ENCODE results near the gene SP1.
A peak's percentile ranks its signal among the peaks of the same experiment; 100 is the strongest.
"Not testable (repeated sequence)": the region's sequence is repeated elsewhere in the genome, so short reads cannot be mapped to it uniquely, and the experiment has no call there.

Gene SP1

DNA sequence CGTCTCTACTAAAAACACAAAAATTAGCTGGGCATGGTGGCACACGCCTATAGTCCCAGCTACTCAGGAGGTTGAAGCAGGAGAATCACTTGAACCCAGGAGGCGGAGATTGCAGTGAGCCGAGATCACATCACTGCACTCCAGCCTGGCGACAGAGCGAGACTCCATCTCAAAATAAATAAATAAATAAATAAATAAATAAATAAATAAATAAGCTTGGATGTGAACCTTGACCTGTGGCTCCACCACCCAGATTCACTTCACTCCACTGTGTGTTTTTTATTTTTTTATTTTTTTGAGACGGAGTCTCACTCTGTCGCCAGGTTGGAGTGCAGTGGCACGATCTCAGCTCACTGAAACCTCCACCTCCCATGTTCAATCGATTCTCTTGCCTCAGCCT is 18.3 kb upstream of the SP1 start:
- not testable (repeated sequence) for DNase-seq (ENCODE audit: low read depth)

DNA sequence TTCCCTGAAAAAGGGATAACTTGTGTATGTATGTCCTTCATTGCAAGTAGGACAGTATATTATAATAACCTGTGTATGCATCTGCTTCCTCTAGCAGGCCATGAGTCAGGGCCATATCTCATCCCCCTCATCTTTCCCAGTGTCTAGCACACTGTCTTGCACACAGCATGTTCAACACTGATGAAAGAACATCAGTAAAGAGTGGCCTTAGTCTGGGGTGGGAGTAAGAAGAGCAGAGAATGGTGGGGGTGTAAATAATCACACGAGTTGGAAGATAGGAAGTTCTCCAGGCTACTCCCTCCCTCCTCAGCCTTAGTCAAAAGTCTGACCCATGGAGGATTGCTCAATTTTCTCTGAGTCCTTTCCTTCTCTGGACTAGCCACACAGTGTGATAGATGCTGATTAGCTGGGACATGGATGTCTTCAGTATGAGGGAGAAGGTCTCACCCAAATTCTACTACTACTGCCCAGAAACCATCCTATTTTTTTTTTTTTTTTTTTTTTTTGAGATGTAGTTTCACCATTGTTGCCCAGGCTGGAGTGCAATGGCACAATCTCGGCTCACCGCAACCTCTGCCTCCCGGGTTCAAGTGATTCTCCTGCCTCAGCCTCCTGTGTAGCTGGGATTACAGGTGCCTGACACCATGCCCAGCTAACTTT is 14.6 kb upstream of the SP1 start:
- DNase-seq (ENCODE audit: low read depth), result peak; percentile 65

DNA sequence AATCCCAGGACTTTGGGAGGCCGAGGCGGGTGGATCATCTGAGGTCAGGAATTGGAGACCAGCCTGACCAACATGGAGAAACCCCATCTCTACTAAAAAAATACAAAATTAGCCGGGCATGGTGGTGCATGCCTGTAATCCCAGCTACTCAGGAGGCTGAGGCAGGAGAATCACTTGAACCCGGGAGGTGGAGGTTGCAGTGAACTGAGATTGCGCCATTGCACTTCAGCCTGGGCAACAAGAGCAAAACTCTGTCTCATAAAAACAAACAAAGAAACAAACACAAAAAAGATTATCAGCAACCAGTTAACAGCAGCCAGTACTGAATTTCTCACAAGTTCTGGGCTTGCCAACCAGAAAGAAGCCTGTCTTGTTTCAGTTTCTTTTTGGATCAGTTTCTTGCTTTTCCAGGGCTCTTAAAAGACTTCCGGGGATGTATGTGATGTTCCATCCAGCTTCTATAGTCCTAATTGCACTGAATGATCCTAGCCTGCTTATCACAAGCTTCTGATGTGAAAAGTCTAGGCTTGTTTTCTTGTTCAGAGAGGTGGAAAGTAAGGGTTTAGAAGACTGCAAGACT is 6.3 kb upstream of the SP1 start:
- not testable (repeated sequence) for DNase-seq (ENCODE audit: low read depth)

DNA sequence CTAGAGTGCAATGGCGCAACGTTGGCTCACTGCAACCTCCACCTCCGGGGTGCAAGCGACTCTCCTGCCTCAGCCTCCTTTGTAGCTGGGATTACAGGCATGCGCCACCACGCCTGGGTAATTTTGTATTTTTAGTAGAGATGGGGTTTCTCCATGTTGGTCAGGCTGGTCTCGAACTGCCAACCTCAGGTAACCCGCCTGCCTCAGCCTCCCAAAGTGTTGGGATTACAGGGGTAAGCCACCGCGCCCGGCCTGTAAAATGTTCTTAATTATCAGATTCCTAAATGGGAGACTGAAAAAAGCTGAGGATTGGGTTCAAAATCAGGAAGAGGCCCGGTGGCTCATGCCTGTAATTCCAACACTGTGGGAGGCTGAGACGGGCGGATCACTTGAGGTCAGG is 5.7 kb upstream of the SP1 start:
- DNase-seq (ENCODE audit: low read depth), result not testable (repeated sequence)

DNA sequence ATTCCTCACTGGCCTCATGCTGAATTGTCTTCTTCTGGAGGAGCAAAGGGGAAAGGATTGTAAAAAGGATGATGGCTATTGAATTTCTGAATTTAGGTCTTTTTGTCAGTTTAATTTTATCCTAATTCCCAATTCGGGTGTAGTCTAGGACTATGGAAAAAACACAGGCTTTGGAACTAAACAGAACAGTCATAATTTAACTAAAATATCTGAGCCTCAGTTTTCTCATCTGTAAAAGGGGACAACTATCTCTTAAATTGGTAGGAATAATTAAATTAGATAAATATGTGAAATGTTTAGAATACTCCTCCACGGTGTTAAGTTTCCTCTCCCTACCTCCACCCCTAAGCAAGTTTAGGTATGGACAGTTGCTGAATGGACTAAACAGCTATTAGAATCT is 3.2 kb upstream of the SP1 start:
- DNase-seq (ENCODE audit: low read depth), result no peak

DNA sequence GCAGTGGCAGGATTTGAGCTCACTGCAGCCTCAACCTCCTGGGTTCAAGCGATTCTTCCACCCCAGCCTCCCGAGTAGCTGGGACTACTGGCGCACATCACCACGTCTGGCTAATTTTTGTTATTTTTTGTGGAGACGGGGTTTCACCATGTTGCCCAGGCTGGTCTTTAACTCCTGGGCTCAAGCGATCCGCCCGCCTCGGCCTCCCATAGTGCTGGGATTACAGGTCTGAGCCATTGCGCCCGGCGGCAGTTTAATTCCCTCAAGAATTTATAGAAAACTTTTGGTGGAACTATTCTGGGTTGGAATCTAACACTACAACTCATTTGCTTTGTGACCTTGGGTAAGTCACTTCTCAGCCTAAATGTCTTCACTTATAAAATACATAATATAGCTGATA is 1.8 kb upstream of the SP1 start:
- DNase-seq (ENCODE audit: low read depth), result no peak

DNA sequence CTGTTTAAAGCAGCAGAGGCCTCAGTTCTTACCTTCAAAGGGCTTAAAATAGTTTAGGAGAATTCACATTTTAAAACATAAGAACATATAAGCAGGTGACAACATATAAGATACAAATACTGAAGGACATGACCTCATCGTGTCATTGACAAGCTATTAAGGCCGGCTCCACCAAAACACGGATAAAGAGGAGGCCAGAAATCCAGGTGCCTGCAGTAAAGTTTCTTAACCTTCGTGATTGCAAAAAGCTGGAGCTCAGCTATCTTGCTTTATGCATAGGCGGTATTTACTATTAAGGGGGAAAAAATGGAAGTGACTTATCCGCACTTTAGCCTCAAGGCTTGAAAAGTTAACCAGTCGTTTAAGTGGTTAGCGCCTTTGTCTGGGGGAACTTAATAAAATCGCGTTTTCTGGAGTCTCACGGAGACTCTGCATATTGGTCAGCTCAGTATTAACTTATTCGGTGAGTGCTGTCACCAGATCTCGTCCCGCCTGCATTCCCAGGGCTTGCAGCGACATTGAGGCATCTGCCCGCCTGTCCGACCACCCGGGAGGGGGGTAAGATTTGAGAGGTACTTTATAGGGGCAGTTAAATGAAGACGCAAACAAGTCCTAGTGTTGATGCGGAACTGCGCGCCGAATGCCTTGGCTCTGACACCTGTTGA is 1.1 kb upstream of the SP1 start:
- DNase-seq (ENCODE audit: low read depth), result no peak

DNA sequence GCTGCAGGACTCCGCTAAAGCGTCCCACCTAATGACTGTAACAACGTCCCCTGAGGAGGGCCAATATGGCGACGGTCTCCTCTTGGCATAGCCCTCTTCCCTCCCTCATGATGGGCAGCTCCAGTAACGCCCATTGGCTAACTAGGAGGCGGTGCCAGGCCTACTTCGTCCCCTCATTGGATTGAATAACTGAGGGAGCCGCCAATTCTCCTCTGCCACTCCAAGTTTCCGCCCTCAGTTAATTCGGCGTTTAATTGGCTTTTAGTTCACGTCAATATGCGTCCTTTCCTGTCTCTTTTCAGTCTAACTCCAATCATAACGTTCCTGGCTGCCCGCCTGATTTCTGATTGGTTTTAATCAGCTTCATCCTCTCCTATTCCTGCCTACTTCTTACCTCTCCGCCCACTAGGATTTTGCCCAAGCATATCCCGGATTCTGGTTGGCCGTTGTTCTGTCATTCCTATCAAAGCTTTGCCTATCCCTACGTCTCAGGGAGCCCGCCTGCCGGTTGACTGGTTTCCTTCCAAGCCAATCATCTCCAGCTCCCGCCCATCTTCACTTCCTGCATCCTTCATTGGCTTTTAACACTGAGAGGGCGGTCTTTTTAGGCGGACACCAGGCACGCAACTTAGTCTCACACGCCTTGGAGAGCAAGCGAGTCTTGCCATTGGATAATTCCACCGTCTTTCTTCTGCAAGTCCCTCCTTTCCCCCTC is 430 bp upstream of the SP1 start:
- peak; percentile 100 for DNase-seq (ENCODE audit: low read depth)

GRCh38 chr12:53380794-53381730 is 1.1 kb downstream of the SP1 start:
- DNase-seq (ENCODE audit: low read depth), result peak; percentile 71

DNA sequence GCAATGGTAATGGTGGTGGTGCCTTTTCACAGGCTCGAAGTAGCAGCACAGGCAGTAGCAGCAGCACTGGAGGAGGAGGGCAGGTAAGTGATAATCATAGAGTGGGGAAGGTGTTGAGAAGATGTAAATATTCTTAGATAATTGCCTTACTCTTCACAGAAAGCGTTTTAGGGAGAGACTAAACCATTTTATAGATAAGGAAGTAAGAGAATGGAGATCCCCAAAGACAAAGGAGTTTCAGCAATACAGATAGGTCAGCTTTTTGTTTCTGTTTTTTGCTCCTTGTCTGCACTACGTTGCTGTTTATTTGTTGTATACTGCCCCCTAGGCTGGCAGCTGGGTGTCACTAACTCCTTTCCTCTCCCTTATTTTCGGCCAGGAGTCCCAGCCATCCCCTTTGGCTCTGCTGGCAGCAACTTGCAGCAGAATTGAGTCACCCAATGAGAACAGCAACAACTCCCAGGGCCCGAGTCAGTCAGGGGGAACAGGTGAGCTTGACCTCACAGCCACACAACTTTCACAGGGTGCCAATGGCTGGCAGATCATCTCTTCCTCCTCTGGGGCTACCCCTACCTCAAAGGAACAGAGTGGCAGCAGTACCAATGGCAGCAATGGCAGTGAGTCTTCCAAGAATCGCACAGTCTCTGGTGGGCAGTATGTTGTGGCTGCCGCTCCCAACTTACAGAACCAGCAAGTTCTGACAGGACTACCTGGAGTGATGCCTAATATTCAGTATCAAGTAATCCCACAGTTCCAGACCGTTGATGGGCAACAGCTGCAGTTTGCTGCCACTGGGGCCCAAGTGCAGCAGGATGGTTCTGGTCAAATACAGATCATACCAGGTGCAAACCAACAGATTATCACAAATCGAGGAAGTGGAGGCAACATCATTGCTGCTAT is 2.0 kb downstream of the SP1 start:
- peak; percentile 59 for DNase-seq (ENCODE audit: low read depth)

GRCh38 chr12:53383258-53383657 is 3.3 kb downstream of the SP1 start:
- DNase-seq (ENCODE audit: low read depth), result no peak

DNA sequence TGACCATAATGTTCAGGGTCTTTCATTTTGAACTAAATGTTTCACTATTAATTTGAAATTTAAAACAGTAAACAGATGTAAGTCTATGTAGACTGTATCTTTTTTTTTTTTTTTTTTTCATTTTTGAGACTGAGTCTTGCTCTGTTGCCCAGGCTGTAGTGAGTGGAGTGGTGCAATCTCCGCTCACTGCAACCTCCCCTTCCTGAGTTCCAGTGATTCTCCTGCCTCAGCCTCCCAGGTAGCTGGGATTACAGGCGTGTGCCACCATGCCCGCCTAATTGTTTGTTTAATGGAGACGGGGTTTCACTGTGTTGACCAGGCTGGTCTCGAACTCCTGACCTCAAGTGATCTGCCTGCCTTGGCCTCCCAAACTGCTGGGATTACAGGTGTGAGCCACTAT is 6.4 kb downstream of the SP1 start:
- DNase-seq (ENCODE audit: low read depth), result not testable (repeated sequence)

DNA sequence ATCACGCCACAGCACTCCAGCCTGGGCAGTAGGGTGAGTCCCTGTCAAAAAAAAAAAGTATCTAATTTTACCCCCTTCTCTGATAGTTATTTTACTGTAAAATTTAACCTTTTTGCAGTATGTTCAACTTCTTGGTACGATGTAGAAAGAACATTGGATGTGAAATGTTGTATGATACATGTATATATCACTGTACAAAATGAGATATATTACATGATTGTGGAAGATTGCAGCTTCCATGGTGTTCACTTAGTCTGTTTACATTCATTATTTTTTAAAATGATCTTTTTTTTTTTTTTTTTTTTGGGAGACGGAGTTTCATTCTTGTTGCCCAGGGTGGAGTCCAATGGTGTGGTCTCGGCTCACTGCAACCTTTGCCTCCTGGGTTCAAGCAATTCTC is 9.0 kb downstream of the SP1 start:
- no peak for DNase-seq (ENCODE audit: low read depth)

DNA sequence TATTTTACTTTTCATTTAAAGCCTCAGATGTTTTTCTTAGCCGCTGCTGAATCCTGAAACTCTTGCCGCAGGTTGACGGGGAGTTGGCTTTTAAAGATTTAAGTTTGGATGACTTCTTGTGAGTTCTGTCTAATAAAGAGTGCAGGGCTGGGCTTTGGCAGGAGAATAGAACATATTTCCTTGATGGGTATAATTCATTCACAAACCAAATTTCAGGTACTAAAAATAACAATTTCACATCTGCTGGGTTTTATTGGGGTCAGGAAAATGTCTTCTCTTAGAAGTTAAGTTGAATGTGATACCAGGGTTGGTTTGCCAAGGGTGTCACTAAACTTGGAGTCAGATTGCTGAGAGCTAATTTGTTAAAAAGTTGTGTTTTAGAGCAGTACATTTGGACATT is 9.7 kb downstream of the SP1 start:
- DNase-seq (ENCODE audit: low read depth), result no peak

GRCh38 chr12:53391724-53392123 is 11.7 kb downstream of the SP1 start:
- DNase-seq (ENCODE audit: low read depth), result no peak

GRCh38 chr12:53399896-53400295 is 19.9 kb downstream of the SP1 start:
- no peak for DNase-seq (ENCODE audit: low read depth)

DNA sequence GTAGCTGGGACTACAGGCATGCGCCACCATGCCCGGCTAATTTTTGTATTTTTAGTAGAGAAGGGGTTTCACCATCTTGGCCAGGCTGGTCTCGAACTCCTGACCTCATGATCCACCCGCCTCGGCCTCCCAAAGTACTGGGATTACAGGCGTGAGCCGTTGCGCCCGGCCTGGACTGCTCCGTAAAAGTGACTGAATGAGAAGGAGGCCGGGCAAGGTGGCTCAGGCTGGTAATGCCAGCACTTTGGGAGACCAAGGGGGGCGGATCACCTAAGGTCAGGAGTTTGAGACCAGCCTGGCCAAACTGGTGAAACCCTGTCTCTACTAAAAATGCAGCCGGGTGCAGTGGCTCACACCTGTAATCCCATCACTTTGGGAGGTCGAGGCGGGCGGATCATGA is 22.4 kb downstream of the SP1 start:
- not testable (repeated sequence) for DNase-seq (ENCODE audit: low read depth)

GRCh38 chr12:53402871-53403270 is 22.9 kb downstream of the SP1 start:
- DNase-seq (ENCODE audit: low read depth), result no peak

GRCh38 chr12:53410951-53411350 is 31.0 kb downstream of the SP1 start:
- no peak for DNase-seq (ENCODE audit: low read depth)

- peak; percentile 25 for DNase-seq (ENCODE audit: low read depth)
Measured at GRCh38 chr12:53413485-53414204, 33.7 kb downstream of the SP1 start.

All from iris pigment epithelial cell (primary cell).